ENCODE data around the gene UCHL1.
"Not testable (repeated sequence)": the region's sequence is repeated elsewhere in the genome, so short reads cannot be mapped to it uniquely, and the experiment has no call there.

The UCHL1 gene

DNA sequence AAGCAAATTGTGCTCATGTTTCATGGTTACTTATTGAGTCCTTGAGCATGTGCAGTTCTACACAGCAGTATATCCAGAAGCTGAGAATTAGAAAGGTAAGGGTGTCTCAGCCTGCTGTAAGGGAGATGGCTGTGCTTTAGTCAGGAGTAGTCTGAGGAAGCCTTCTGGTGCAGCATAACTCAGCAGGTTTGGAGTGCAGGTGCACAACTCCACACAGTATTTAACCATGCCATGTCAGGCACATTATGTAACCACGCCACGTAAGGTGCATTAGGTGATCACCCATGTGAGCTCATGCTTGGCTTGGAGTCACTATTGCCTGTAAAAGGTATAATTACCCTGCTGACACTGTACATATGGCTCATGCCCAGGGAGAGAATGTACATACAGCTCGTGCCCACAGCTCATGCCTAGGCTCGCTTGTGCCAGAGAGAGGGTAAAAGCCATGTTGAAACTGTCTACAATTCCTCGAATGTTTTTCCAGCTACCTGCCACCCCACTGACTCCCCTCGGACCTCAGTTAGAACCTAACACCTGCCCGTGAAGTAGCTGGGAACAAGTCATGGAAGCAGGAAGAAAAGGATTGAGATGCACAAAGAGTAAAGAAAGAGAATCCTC is 37.8 kb downstream of the UCHL1 start:
- no peak for DNase-seq

- DNase-seq = no peak
Measured at GRCh38 chr4:41296995-41297394, 40.3 kb downstream of the UCHL1 start.

DNA sequence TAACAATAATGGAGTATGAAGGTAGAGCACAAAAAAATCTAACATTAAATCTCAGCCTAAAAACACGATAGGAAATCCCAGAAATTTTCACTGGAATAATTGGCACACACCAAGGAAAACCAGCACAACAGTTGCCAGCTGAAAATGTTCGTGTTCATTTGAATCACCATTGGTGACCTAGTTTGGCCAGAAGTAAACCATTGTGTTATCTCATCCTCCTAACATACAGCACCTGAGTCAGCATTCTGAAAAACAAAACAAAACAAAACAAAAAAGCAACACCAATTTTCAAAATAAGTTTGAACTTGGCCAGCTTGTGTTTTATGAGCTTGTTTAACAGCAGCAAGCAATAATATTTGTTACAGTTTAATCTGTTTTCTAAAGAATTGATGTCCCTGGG is 41.1 kb downstream of the UCHL1 start:
- no peak for DNase-seq

DNA sequence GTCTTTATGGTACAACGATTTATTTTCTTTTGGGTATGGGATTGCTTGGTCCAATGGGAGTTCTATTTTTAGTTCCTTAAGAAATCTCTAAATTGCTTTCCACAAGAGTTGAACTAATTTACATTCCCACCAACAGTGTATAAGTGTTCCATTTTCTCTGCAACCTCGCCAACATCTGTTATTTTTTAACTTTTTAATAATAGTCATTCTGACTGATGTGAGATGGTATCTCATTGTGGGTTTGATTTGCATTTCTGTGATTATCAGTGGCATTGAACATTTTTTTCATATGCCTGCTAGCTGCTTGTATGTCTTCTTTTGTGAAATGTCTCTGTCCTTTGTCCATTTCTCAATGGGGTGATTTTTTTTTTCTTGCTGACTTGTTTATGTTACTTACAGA is 42.8 kb downstream of the UCHL1 start:
- DNase-seq = no peak

DNA sequence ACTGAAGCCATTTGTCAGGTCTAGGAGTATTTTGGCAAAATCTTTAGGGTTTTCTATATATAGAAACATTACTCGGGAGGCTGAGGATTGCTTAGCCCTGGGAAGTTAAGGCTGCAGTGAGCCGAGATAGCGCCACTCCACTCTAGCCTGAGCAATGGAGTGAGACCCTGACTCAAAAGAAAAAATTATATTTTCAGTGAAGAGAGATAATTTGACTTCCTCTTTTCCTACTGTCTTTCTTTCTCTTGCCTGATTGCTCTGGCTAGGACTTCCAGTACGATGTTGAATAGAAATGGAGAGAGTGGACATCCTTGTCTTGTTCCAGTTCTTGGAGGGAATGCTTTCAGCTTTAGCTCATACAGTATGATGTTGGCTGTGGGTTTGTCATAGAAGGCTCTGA is 44.4 kb downstream of the UCHL1 start:
- DNase-seq = no peak

DNA sequence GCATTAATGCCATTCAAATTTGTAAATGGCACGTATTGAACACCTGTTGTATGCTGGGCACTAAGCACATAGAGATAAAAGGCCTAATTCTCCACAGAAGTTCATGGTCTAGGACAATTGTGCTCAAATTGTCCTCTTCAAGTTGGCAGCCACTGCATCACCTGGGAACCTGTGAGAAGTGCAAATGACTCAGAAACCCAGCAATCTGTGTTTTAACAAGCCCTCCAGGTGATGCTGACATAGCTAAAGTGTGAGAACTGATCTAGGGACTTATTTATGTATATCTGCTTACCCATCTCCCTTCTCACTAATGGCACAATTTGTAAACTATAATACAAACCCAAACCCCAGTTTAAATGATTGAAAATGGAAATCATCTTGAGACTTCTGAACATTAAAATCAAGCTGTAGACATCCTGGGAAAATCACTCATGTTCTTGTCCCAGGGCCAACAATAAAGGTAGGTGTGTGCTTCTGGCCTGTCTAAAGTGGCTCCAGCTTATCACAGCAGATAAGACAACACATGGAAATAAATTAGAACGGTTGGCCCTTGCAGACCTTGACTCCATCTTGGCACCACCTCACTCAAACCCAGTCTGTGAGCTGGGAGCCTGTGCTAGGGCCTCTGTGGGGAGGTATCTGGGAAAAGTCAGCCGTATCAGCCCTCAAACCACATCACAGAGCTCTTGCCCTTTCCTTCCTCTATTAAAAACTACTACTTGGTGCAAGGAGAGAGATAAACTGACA is 46.8 kb downstream of the UCHL1 start:
- no peak for DNase-seq

DNA sequence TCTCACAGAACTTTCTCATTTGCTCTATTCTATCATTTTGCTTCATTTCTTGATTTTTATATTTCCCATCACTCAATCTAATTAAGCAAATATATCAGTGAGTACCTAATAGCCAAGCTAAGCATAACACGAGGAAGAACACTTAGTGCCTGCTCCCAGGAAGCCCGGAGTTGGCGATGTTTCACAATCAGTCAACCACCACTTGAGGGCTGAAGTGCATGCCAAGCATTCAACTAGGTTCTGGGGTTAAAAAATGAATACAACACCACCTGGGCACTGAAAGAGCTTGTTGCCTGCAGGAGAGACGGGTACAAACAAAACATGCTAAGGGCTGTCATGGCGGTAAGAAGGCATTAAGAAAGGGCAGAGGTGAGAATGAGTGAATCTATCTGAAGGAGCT is 47.5 kb downstream of the UCHL1 start:
- DNase-seq = peak in 1 of 2 experiments; percentile 28

GRCh38 chr4:41305476-41305875 is 48.7 kb downstream of the UCHL1 start:
- DNase-seq = no peak

GRCh38 chr4:41307638-41308037 is 50.9 kb downstream of the UCHL1 start:
- DNase-seq = no peak

DNA sequence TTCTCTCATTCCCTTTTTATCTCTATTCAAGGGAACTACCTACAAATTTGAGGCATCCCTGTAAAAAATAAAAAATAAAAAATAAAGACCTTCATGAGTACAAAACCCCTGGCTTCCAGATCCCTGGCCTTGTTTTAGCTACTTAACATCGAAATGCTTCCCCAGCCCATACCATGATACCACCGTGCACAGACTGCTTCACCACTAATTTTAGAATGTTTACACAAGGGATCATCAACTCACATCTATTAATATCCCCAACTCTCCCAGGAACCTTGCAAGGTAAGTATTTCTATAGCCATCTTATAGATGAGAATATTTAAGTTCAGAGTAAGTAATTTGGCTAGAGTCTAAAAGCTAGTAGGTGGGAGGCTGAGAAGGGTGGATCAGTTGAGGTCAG is 51.7 kb downstream of the UCHL1 start:
- no peak for DNase-seq

DNA sequence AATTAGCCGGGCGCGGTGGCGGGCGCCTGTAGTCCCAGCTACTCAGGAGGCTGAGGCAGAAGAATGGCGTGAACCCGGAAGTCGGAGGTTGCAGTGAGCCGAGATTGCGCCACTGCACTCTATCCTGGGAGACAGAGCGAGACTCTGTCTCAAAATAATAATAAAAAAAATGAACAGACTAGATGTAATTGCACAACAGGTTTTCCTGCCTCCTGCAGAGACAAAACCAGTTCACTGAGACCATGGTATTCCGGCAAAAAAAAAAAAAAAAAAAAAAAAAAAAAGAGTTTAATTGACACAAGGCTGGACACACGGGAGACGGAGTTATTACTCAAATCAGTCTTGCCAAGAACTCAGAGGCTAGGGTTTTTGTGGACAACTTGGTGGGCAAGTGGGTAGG is 58.7 kb downstream of the UCHL1 start:
- not testable (repeated sequence) for DNase-seq

DNA sequence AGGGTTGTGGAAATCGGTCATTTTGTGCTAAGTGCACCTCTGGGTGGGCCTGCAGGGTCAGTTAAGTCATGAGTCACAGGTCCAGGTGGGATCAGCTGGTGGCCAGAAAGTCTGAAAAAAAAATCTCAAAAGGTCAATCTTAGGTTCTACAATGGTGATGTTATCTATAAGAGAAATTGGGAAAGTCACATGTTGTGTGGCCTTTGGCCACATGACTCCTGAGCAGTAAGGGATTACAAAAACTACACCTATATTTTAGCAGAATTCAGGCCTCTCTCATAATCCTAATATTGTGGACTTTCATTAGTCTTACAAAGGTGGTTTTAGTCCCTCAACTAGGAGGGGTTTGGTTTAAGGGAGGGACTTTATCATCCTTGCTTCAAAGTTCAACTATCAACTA is 59.1 kb downstream of the UCHL1 start:
- DNase-seq = no peak
